HEK293 (cell line): Measurements from ENCODE around the gene ADK.

Source experiments
- FEZF1 ChIP-seq: fragments of 450-650 bp; formaldehyde crosslinking; IDR thresholded peaks from 2 replicates; pipeline ENCODE4 v1.5.1; 2016; ENCODE audit warnings: missing biosample characterization, missing genetic modification characterization
- GLI2 ChIP-seq: fragments of 450-650 bp; formaldehyde crosslinking; IDR thresholded peaks from 2 replicates; pipeline ENCODE4; 2017; ENCODE audit warnings: missing biosample characterization, missing genetic modification characterization, low read depth, borderline replicate concordance
- IKZF3 ChIP-seq: fragments of 450-650 bp; IDR thresholded peaks from 2 replicates; pipeline ENCODE4 v1.5.0; 2018; ENCODE audit warnings: missing biosample characterization, mild to moderate bottlenecking, missing genetic modification characterization, moderate library complexity
- OSR2 ChIP-seq: fragments of 450-650 bp; formaldehyde crosslinking; IDR thresholded peaks from 2 replicates; pipeline ENCODE4 v1.5.1; 2016; ENCODE audit warnings: missing biosample characterization, missing genetic modification characterization
- SCRT1 ChIP-seq: fragments of 450-650 bp; formaldehyde crosslinking; IDR thresholded peaks from 2 replicates; pipeline ENCODE4 v1.5.1; 2016; ENCODE audit warnings: missing biosample characterization, missing genetic modification characterization, borderline replicate concordance
- SETDB1 ChIP-seq: IDR thresholded peaks from one replicate; pipeline ENCODE4 v1.6.1; 2017; ENCODE audit warnings: mild to moderate bottlenecking, low read length, moderate library complexity, mixed read lengths; ENCODE audit not compliant: insufficient read length
- SP7 ChIP-seq: fragments of 450-650 bp; formaldehyde crosslinking; IDR thresholded peaks from 2 replicates; pipeline ENCODE4 v1.5.1; 2016; ENCODE audit warnings: missing biosample characterization, missing genetic modification characterization
- TRIM28 ChIP-seq: IDR thresholded peaks from 2 replicates; pipeline ENCODE4 v1.6.1; 2011; ENCODE audit warnings: low read length, control low read depth, borderline replicate concordance
- WT1 ChIP-seq: fragments of 450-650 bp; formaldehyde crosslinking; IDR thresholded peaks from 2 replicates; pipeline ENCODE4 v1.5.1; 2016; ENCODE audit warnings: missing biosample characterization, missing genetic modification characterization
- ZBTB20 ChIP-seq: fragments of 450-650 bp; formaldehyde crosslinking; IDR thresholded peaks from 2 replicates; pipeline ENCODE4 v1.5.1; 2016; ENCODE audit warnings: missing biosample characterization, missing genetic modification characterization
- ZBTB7A ChIP-seq: fragments of 450-650 bp; formaldehyde crosslinking; IDR thresholded peaks from 2 replicates; pipeline ENCODE4 v1.5.1; 2016; ENCODE audit warnings: low read depth, missing biosample characterization, missing genetic modification characterization
- ZFP37 ChIP-seq: fragments of 450-650 bp; formaldehyde crosslinking; IDR thresholded peaks from 2 replicates; pipeline ENCODE4 v1.5.1; 2016; ENCODE audit warnings: missing biosample characterization, missing genetic modification characterization
- ZNF184 ChIP-seq: fragments of 450-650 bp; IDR thresholded peaks from 2 replicates; pipeline ENCODE4 v1.5.1; 2018; ENCODE audit warnings: missing biosample characterization, mild to moderate bottlenecking, missing genetic modification characterization
- ZNF221 ChIP-seq: fragments of 450-650 bp; formaldehyde crosslinking; IDR thresholded peaks from 2 replicates; pipeline ENCODE4 v1.5.1; 2017; ENCODE audit warnings: missing biosample characterization, missing genetic modification characterization, borderline replicate concordance
- ZNF350 ChIP-seq: fragments of 450-650 bp; formaldehyde crosslinking; IDR thresholded peaks from 2 replicates; pipeline ENCODE4 v1.5.0; 2017; ENCODE audit warnings: missing biosample characterization, mild to moderate bottlenecking, missing genetic modification characterization
- ZNF416 ChIP-seq: fragments of 450-650 bp; formaldehyde crosslinking; IDR thresholded peaks from 2 replicates; pipeline ENCODE4 v1.5.1; 2016; ENCODE audit warnings: missing biosample characterization, missing genetic modification characterization
- ZNF473 ChIP-seq: fragments of 450-650 bp; formaldehyde crosslinking; IDR thresholded peaks from 2 replicates; pipeline ENCODE4 v1.5.1; 2017; ENCODE audit warnings: missing biosample characterization, missing genetic modification characterization
- ZNF501 ChIP-seq: fragments of 450-650 bp; formaldehyde crosslinking; IDR thresholded peaks from 2 replicates; pipeline ENCODE4 v1.5.1; 2016; ENCODE audit warnings: missing biosample characterization, missing genetic modification characterization
- ZNF561 ChIP-seq: fragments of 450-650 bp; IDR thresholded peaks from 2 replicates; pipeline ENCODE4 v1.5.1; 2018; ENCODE audit warnings: missing biosample characterization, missing genetic modification characterization, borderline replicate concordance
- ZNF621 ChIP-seq: fragments of 450-650 bp; formaldehyde crosslinking; IDR thresholded peaks from 2 replicates; pipeline ENCODE4 v1.5.1; 2017; ENCODE audit warnings: missing biosample characterization, missing genetic modification characterization
- ZNF623 ChIP-seq: fragments of 450-650 bp; formaldehyde crosslinking; IDR thresholded peaks from 2 replicates; pipeline ENCODE4 v1.5.1; 2016; ENCODE audit warnings: missing biosample characterization, missing genetic modification characterization
- ZNF626 ChIP-seq: fragments of 450-650 bp; sonication (Bioruptor Pico); formaldehyde crosslinking; IDR thresholded peaks from 2 replicates; pipeline ENCODE4 v1.5.1; 2018; ENCODE audit warnings: missing biosample characterization, missing genetic modification characterization, inconsistent platforms
- ZNF660 ChIP-seq: fragments of 450-650 bp; IDR thresholded peaks from 2 replicates; pipeline ENCODE4 v1.5.1; 2018; ENCODE audit warnings: missing biosample characterization, mild to moderate bottlenecking, missing genetic modification characterization
- ZNF792 ChIP-seq: fragments of 450-650 bp; formaldehyde crosslinking; IDR thresholded peaks from 2 replicates; pipeline ENCODE4 v1.5.1; 2016; ENCODE audit warnings: missing biosample characterization, missing genetic modification characterization
- ZSCAN30 ChIP-seq: fragments of 450-650 bp; IDR thresholded peaks from 2 replicates; pipeline ENCODE4 v1.5.1; 2018; ENCODE audit warnings: missing biosample characterization, mild to moderate bottlenecking, missing genetic modification characterization, moderate library complexity
- TF ChIP-seq, protein P1 (sequence below): fragments of 450-650 bp; formaldehyde crosslinking; IDR thresholded peaks from 2 replicates; pipeline ENCODE4 v1.5.1; 2016; ENCODE audit warnings: missing biosample characterization, missing genetic modification characterization
- TF ChIP-seq, protein P2 (sequence below): fragments of 450-650 bp; formaldehyde crosslinking; IDR thresholded peaks from 2 replicates; pipeline ENCODE4 v1.5.1; 2016; ENCODE audit warnings: missing biosample characterization, missing genetic modification characterization
- TF ChIP-seq, protein P3 (sequence below): fragments of 450-650 bp; formaldehyde crosslinking; IDR thresholded peaks from 2 replicates; pipeline ENCODE4 v1.5.1; 2017; ENCODE audit warnings: missing biosample characterization, missing genetic modification characterization
- TF ChIP-seq, protein P4 (sequence below): fragments of 450-650 bp; formaldehyde crosslinking; IDR thresholded peaks from 2 replicates; pipeline ENCODE4 v1.5.1; 2016; ENCODE audit warnings: missing biosample characterization, missing genetic modification characterization, borderline replicate concordance
- TF ChIP-seq, protein P5 (sequence below): fragments of 450-650 bp; formaldehyde crosslinking; IDR thresholded peaks from 2 replicates; pipeline ENCODE4 v1.5.1; 2017; ENCODE audit warnings: missing biosample characterization, missing genetic modification characterization

ADK gene

DNA sequence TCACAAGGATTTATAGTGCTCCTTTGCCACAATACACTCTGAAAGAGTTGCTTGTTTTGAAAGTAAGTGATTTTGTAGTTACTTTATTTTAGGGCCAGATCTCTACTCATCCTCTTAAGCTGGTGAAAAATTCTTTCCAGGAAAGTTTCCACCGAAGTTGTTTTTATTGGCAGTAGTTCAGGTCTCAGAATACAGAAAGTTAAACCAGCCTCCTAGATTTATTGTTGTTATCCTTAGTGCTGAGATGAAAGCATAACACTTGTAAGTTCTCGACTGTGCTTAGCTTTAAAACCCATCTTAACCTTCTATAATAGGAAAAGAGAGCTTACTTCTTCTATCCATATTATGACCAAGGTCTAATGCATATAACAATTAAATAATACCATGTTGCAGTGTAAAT lies 5.9 kb upstream of the ADK start (continued):
- TF ChIP-seq ZNF623 (tag by site-specific recombination): no peak
- TF ChIP-seq, protein P1, sequence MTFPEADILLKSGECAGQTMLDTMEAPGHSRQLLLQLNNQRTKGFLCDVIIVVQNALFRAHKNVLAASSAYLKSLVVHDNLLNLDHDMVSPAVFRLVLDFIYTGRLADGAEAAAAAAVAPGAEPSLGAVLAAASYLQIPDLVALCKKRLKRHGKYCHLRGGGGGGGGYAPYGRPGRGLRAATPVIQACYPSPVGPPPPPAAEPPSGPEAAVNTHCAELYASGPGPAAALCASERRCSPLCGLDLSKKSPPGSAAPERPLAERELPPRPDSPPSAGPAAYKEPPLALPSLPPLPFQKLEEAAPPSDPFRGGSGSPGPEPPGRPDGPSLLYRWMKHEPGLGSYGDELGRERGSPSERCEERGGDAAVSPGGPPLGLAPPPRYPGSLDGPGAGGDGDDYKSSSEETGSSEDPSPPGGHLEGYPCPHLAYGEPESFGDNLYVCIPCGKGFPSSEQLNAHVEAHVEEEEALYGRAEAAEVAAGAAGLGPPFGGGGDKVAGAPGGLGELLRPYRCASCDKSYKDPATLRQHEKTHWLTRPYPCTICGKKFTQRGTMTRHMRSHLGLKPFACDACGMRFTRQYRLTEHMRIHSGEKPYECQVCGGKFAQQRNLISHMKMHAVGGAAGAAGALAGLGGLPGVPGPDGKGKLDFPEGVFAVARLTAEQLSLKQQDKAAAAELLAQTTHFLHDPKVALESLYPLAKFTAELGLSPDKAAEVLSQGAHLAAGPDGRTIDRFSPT (tag by site-specific recombination): no peak
- peak; percentile 63; the same call in 1 of the 2 replicates for TF ChIP-seq WT1 (tag by site-specific recombination)
- no peak for TF ChIP-seq GLI2 (tag by site-specific recombination)
- no peak for TF ChIP-seq ZNF501
- TF ChIP-seq ZNF350 (tag by site-specific recombination): no peak
- TF ChIP-seq, protein P2, sequence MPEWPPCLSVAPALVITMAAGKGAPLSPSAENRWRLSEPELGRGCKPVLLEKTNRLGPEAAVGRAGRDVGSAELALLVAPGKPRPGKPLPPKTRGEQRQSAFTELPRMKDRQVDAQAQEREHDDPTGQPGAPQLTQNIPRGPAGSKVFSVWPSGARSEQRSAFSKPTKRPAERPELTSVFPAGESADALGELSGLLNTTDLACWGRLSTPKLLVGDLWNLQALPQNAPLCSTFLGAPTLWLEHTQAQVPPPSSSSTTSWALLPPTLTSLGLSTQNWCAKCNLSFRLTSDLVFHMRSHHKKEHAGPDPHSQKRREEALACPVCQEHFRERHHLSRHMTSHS (tag by site-specific recombination): no peak
- TF ChIP-seq ZFP37 (tag by site-specific recombination): no peak
- TF ChIP-seq ZNF184 (tag by site-specific recombination): peak; percentile 73; the same call in 1 of the 2 replicates
- TF ChIP-seq ZNF626 (tag by site-specific recombination): no peak
- no peak for TF ChIP-seq TRIM28
- TF ChIP-seq ZBTB20: no peak
- TF ChIP-seq ZBTB7A (tag by site-specific recombination): no peak
- no peak for TF ChIP-seq ZNF621
- TF ChIP-seq SP7 (tag by site-specific recombination): peak; percentile 43
- TF ChIP-seq, protein P3, sequence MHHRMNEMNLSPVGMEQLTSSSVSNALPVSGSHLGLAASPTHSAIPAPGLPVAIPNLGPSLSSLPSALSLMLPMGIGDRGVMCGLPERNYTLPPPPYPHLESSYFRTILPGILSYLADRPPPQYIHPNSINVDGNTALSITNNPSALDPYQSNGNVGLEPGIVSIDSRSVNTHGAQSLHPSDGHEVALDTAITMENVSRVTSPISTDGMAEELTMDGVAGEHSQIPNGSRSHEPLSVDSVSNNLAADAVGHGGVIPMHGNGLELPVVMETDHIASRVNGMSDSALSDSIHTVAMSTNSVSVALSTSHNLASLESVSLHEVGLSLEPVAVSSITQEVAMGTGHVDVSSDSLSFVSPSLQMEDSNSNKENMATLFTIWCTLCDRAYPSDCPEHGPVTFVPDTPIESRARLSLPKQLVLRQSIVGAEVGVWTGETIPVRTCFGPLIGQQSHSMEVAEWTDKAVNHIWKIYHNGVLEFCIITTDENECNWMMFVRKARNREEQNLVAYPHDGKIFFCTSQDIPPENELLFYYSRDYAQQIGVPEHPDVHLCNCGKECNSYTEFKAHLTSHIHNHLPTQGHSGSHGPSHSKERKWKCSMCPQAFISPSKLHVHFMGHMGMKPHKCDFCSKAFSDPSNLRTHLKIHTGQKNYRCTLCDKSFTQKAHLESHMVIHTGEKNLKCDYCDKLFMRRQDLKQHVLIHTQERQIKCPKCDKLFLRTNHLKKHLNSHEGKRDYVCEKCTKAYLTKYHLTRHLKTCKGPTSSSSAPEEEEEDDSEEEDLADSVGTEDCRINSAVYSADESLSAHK (tag by site-specific recombination): peak; percentile 35; the same call in 1 of the 2 replicates
- TF ChIP-seq SETDB1: no peak
- TF ChIP-seq, protein P4, sequence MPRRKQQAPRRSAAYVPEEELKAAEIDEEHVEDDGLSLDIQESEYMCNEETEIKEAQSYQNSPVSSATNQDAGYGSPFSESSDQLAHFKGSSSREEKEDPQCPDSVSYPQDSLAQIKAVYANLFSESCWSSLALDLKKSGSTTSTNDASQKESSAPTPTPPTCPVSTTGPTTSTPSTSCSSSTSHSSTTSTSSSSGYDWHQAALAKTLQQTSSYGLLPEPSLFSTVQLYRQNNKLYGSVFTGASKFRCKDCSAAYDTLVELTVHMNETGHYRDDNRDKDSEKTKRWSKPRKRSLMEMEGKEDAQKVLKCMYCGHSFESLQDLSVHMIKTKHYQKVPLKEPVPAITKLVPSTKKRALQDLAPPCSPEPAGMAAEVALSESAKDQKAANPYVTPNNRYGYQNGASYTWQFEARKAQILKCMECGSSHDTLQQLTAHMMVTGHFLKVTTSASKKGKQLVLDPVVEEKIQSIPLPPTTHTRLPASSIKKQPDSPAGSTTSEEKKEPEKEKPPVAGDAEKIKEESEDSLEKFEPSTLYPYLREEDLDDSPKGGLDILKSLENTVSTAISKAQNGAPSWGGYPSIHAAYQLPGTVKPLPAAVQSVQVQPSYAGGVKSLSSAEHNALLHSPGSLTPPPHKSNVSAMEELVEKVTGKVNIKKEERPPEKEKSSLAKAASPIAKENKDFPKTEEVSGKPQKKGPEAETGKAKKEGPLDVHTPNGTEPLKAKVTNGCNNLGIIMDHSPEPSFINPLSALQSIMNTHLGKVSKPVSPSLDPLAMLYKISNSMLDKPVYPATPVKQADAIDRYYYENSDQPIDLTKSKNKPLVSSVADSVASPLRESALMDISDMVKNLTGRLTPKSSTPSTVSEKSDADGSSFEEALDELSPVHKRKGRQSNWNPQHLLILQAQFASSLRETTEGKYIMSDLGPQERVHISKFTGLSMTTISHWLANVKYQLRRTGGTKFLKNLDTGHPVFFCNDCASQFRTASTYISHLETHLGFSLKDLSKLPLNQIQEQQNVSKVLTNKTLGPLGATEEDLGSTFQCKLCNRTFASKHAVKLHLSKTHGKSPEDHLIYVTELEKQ (tag by site-specific recombination): peak; percentile 70; the same call in 1 of the 2 replicates
- no peak for TF ChIP-seq ZNF792
- TF ChIP-seq, protein P5, sequence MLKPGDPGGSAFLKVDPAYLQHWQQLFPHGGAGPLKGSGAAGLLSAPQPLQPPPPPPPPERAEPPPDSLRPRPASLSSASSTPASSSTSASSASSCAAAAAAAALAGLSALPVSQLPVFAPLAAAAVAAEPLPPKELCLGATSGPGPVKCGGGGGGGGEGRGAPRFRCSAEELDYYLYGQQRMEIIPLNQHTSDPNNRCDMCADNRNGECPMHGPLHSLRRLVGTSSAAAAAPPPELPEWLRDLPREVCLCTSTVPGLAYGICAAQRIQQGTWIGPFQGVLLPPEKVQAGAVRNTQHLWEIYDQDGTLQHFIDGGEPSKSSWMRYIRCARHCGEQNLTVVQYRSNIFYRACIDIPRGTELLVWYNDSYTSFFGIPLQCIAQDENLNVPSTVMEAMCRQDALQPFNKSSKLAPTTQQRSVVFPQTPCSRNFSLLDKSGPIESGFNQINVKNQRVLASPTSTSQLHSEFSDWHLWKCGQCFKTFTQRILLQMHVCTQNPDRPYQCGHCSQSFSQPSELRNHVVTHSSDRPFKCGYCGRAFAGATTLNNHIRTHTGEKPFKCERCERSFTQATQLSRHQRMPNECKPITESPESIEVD (tag by site-specific recombination): peak; percentile 97
- peak; percentile 49; the same call in 1 of the 2 replicates for TF ChIP-seq FEZF1 (tag by site-specific recombination)
- 0 out of 2 replicates have a peak, but pooled peaks have one; percentile 24 for TF ChIP-seq ZSCAN30
- 0 out of 2 replicates have a peak, but pooled peaks have one; percentile 34 for TF ChIP-seq ZNF660
- TF ChIP-seq ZNF473 (tag by site-specific recombination): no peak
- TF ChIP-seq SCRT1 (tag by site-specific recombination): peak; percentile 54; the same call in 1 of the 2 replicates
- peak; percentile 76 for TF ChIP-seq IKZF3 (tag by site-specific recombination)
- TF ChIP-seq ZNF221: no peak
- peak; percentile 63 for TF ChIP-seq OSR2
- TF ChIP-seq ZNF561 (tag by site-specific recombination): 0 out of 2 replicates have a peak, but pooled peaks have one; percentile 53
- no peak for TF ChIP-seq ZNF416 (tag by site-specific recombination)
